Measurements from ENCODE around the gene OR5L2. TPM values are rescaled to one million over a fixed set of nuclear protein-coding genes. Genes with fewer than 3 reads are reported as not detected.
"Not testable (repeated sequence)": the region's sequence is repeated elsewhere in the genome, so short reads cannot be mapped to it uniquely, and the experiment has no call there.

The OR5L2 gene
- total RNA-seq (2014; rRNA removed; shearing (Covaris generic)) = not detected in 2 replicates
- polyA plus RNA-seq (2014; cell fraction: nucleus; rRNA removed) = not detected in 2 replicates

- no peak for DNase-seq (ENCODE audit: extremely low read depth, low read depth)
These were observed at the start of gene OR5L2 for GRCh38 chr11:55826919-55827318. Gene OR5L2 (plus strand): TSS chr11:55827219. CDS start chr11:55827219, 0 bp downstream.

- no peak for DNase-seq (ENCODE audit: extremely low read depth, low read depth)
These were observed 35.4 kb upstream of the OR5L2 start for GRCh38 chr11:55791606-55792005.

GRCh38 chr11:55793321-55793720, 33.7 kb upstream of the OR5L2 start:
- no peak for DNase-seq (ENCODE audit: extremely low read depth, low read depth)

- no peak for DNase-seq (ENCODE audit: extremely low read depth, low read depth)
These were observed 31.8 kb upstream of the OR5L2 start, which contains the start of gene OR5D14 for GRCh38 chr11:55795256-55795655. Gene OR5D14 (plus strand): TSS chr11:55795556. CDS start chr11:55795556, 0 bp downstream.

GRCh38 chr11:55806248-55806647, 20.8 kb upstream of the OR5L2 start:
- DNase-seq (ENCODE audit: extremely low read depth, low read depth) = no peak

- no peak for DNase-seq (ENCODE audit: extremely low read depth, low read depth)
These were observed 16.0 kb upstream of the OR5L2 start, which contains the start of gene OR5L1 for GRCh38 chr11:55811067-55811466. Gene OR5L1 (plus strand): TSS chr11:55811367. CDS start chr11:55811467, 100 bp downstream.

- DNase-seq (ENCODE audit: extremely low read depth, low read depth) = no peak
These were observed 7.7 kb upstream of the OR5L2 start, which contains the start of gene OR5D18 for GRCh38 chr11:55819330-55819729. Gene OR5D18 (plus strand): TSS chr11:55819630. CDS start chr11:55819630, 0 bp downstream.

GRCh38 chr11:55838452-55838851, 11.4 kb downstream of the OR5L2 start, which contains the start of gene OR5D16:
Gene OR5D16 (plus strand): TSS chr11:55838752. CDS start chr11:55838752, 0 bp downstream.
- no peak for DNase-seq (ENCODE audit: extremely low read depth, low read depth)

GRCh38 chr11:55847453-55847852, 20.4 kb downstream of the OR5L2 start:
- no peak for DNase-seq (ENCODE audit: extremely low read depth, low read depth)

- DNase-seq (ENCODE audit: extremely low read depth, low read depth) = no peak
These were observed 22.0 kb downstream of the OR5L2 start for GRCh38 chr11:55849037-55849436.

GRCh38 chr11:55852141-55852540, 25.1 kb downstream of the OR5L2 start:
- no peak for DNase-seq (ENCODE audit: extremely low read depth, low read depth)

GRCh38 chr11:55854704-55855103, 27.7 kb downstream of the OR5L2 start:
- DNase-seq (ENCODE audit: extremely low read depth, low read depth) = no peak

GRCh38 chr11:55867354-55867753, 40.3 kb downstream of the OR5L2 start:
- not testable (repeated sequence) for DNase-seq (ENCODE audit: extremely low read depth, low read depth)

- not testable (repeated sequence) for DNase-seq (ENCODE audit: extremely low read depth, low read depth)
These were observed 45.7 kb downstream of the OR5L2 start for GRCh38 chr11:55872731-55873130.

- DNase-seq (ENCODE audit: extremely low read depth, low read depth) = not testable (repeated sequence)
These were observed 46.1 kb downstream of the OR5L2 start for GRCh38 chr11:55873146-55873545.

Small RNAs within 50 kb of the gene (small RNA-seq; reads per million reads assigned to genes)
- 0 reads per million in 2 experiments for gene AC036111.3

Other genes with a start within 250 kb of the OR5L2 start
- gene OR4C11, start 219.6 kb upstream of the OR5L2 start, total RNA-seq (2014; rRNA removed; shearing (Covaris generic)) = not detected in 2 replicates
- not detected in 2 replicates for gene OR4P4, start 192.1 kb upstream of the OR5L2 start, total RNA-seq (2014; rRNA removed; shearing (Covaris generic))
- not detected in 2 replicates for gene OR4S2, start 178.9 kb upstream of the OR5L2 start, total RNA-seq (2014; rRNA removed; shearing (Covaris generic))
- not detected in 2 replicates for gene OR4C6, start 165.0 kb upstream of the OR5L2 start, total RNA-seq (2014; rRNA removed; shearing (Covaris generic))
- gene OR5D13, start 53.8 kb upstream of the OR5L2 start, total RNA-seq (2014; rRNA removed; shearing (Covaris generic)) = not detected in 2 replicates
- gene OR5D14, start 31.7 kb upstream of the OR5L2 start, total RNA-seq (2014; rRNA removed; shearing (Covaris generic)) = not detected in 2 replicates
- not detected in 2 replicates for gene OR5L1, start 15.9 kb upstream of the OR5L2 start, total RNA-seq (2014; rRNA removed; shearing (Covaris generic))
- not detected in 2 replicates for gene OR5D18, start 7.6 kb upstream of the OR5L2 start, total RNA-seq (2014; rRNA removed; shearing (Covaris generic))
- gene OR5D16, start 11.5 kb downstream of the OR5L2 start, total RNA-seq (2014; rRNA removed; shearing (Covaris generic)) = not detected in 2 replicates
- not detected in 2 replicates for gene TRIM51, start 56.1 kb downstream of the OR5L2 start, total RNA-seq (2014; rRNA removed; shearing (Covaris generic))
- not detected in 2 replicates for gene OR5W2, start 87.4 kb downstream of the OR5L2 start, total RNA-seq (2014; rRNA removed; shearing (Covaris generic))
- not detected in 2 replicates for gene OR5I1, start 109.2 kb downstream of the OR5L2 start, total RNA-seq (2014; rRNA removed; shearing (Covaris generic))
- not detected in 2 replicates for gene OR10AG1, start 142.7 kb downstream of the OR5L2 start, total RNA-seq (2014; rRNA removed; shearing (Covaris generic))
- gene OR5F1, start 167.4 kb downstream of the OR5L2 start, total RNA-seq (2014; rRNA removed; shearing (Covaris generic)) = not detected in 2 replicates
- not detected in 2 replicates for gene OR5AS1, start 200.4 kb downstream of the OR5L2 start, total RNA-seq (2014; rRNA removed; shearing (Covaris generic))